Aorta (tissue), 5 donors: Measurements from ENCODE around the gene NMS. TPM values are rescaled to one million over a fixed set of nuclear protein-coding genes. Genes with fewer than 3 reads are reported as not detected.
"Not testable (repeated sequence)": the region's sequence is repeated elsewhere in the genome, so short reads cannot be mapped to it uniquely, and the experiment has no call there.

Source experiments
- ATAC-seq: fragments of 200-7000 bp; cut with Tn5 transposase; one replicate; pipeline ENCODE4 v1.9.1; 2022; ENCODE audit warnings: moderate library complexity; ENCODE audit not compliant: low FRiP score
- DNase-seq, 2 donors: peaks; one replicate each; pipeline ENCODE4 v3.0.0-alpha.2; 2020
- H3K27ac ChIP-seq, 2 donors: one replicate each; pipeline ENCODE4 v1.5.1; 2013; ENCODE audit warnings: low read length in 2 of 2, mild to moderate bottlenecking in 2 of 2, moderate library complexity in 2 of 2, control low read depth in 1 of 2, inconsistent platforms in 1 of 2, low read depth in 1 of 2
- H3K27me3 ChIP-seq, 2 donors: one replicate each; pipeline ENCODE4 v1.6.1; 2013; ENCODE audit warnings: control low read depth in 1 of 2, low read length in 1 of 2, mild to moderate bottlenecking in 1 of 2, moderate library complexity in 1 of 2; ENCODE audit not compliant: insufficient read depth in 2 of 2, control insufficient read depth in 1 of 2
- H3K36me3 ChIP-seq, 2 donors: one replicate each; pipeline ENCODE4 v1.6.1; 2013; ENCODE audit warnings: control low read depth in 1 of 2, low read length in 1 of 2, mild to moderate bottlenecking in 1 of 2; ENCODE audit not compliant: insufficient read depth in 2 of 2, control insufficient read depth in 1 of 2
- H3K4me1 ChIP-seq, 2 donors: one replicate each; pipeline ENCODE4 v1.6.1; 2013; ENCODE audit warnings: low read length in 2 of 2, control low read depth in 1 of 2, mild to moderate bottlenecking in 1 of 2, moderate library complexity in 1 of 2; ENCODE audit not compliant: insufficient read depth in 2 of 2, control insufficient read depth in 1 of 2
- H3K4me3 ChIP-seq, 2 donors: one replicate each; pipeline ENCODE4 v1.5.1; 2013; ENCODE audit warnings: low read length in 2 of 2, control low read depth in 1 of 2, mild to moderate bottlenecking in 1 of 2
- H3K9me3 ChIP-seq: one replicate; pipeline ENCODE4 v1.6.1; 2013; ENCODE audit warnings: mild to moderate bottlenecking, low read length; ENCODE audit not compliant: control insufficient read depth
- WGBS, 2 donors: extraction: QIAGEN DNeasy Blood & Tissue Kit; methylation state at CpG; one replicate each; pipeline ENCODE4 v1.1.7; 2013; 5-methylcytosine and 5-hydroxymethylcytosine counted together
- intact Hi-C, 2 donors: fragments of 100-400 bp; cut with DNase I; formaldehyde crosslinking; loops; one replicate each; pipeline versions ENCODE4 v1.14.2 to v1.15.0; 2022
- polyA plus RNA-seq, 2 donors: library from polyadenylated mRNA; stranded (reverse); fragments of 200-250 nt; gene quantifications; one replicate each; pipeline ENCODE4 v1.2.3, GENCODE V29; 2013
- total RNA-seq, 2 donors: library from RNA; stranded (reverse); fragmentation: NEBNext Ultra II Directional; extraction: Animal tissue kit (Norgen Biotek cat#: 25700); gene quantifications; one replicate each; pipeline ENCODE4 v1.2.1, GENCODE V29; 2021
- donor health status: healthy with polysubstance abuse.
- donor health status: Bipolar disorder and iron deficiency.
- donor health status: DM: no; HTN: no; CAD: no.
- donor health status: DM: no; HTN: no; CAD: no.
- donor health status: DM: yes; HTN: yes; CAD: no.

Gene NMS
- total and polyA plus RNA-seq, 4 donors = not detected

DNA sequence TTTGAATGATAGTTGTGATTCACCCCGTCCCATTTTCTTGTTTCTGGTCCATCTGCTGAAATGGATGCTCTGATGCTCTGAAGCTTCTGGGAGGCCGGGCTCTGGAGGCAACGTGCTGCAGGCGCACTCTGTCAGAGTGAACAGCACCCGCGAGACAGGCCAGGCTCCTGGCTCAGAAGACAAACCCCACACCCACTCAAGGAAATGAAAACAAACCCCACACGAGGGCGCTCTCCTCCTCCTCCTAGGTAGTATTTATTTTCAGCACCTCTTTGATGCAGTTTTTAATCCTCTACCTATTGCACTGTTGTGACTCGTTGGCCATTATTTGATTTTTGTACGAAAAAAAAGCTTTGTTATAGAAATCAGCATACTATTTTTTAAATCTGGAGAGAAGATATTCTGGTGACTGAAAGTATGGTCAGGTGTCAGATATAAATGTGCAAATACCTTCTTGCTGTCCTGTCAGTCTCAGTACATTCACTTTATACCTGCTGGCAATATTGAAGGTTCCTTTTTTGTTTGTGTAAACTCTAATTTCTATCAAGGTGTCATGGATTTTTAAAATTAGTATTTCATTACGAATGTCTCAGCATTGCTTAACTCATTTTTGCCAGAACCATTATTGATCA is 42.5 kb upstream of the NMS start:
- ATAC-seq (no peak), DNase-seq (no peak)
- Histone ChIP-seq H3K4me3 (no peak overlapping the region), H3K9me3 (no peaks in the 10 kb centered on the region), H3K4me1 (no peaks in the 10 kb centered on the region), H3K27ac (no peak overlapping the region), H3K27me3 (no peaks in the 10 kb centered on the region), H3K36me3 (no peaks in the 10 kb centered on the region)
- intact Hi-C loops = loop anchor here in 1 of 2 donors (10.0 kb wide), 1 partner anchor 137 kb away; the partner anchor contains the start of gene PDCL3
- WGBS, 2 donors = 46 to 49% methylated on average over 11 of the region's 11 CpGs

DNA sequence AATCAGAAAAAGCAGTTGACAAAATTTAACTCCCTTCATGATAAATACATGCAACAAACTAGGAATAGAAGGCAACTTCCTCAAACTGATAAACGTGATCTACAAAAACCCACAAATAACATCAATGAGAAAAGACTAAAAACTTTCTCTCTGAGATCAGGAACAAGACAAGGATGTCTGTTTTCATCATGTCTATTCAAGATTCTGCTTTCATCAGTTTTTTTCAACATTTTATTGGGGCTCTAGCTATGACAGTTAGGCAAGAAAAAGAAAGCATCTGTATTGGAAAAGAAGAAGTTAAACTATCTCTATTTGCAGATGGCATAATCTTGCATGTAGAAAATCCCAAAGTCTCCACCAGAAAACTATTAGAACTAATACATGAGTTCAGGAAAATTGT is 40.6 kb upstream of the NMS start:
- intact Hi-C loops = loop anchor here in 1 of 2 donors (10.0 kb wide), 1 partner anchor 135 kb away; the partner anchor contains the start of gene PDCL3
- DNase-seq = no peak
- H3K4me1 ChIP-seq = no peaks in the 10 kb centered on the region
- ATAC-seq = no peak
- H3K4me3 ChIP-seq = no peak overlapping the region
- no peaks in the 10 kb centered on the region for H3K27me3 ChIP-seq
- WGBS, 2 donors = 74 to 80% methylated on average over 1 of the region's 1 CpG
- no peaks in the 10 kb centered on the region for H3K9me3 ChIP-seq
- H3K36me3 ChIP-seq = no peaks in the 10 kb centered on the region
- no peak overlapping the region for H3K27ac ChIP-seq

DNA sequence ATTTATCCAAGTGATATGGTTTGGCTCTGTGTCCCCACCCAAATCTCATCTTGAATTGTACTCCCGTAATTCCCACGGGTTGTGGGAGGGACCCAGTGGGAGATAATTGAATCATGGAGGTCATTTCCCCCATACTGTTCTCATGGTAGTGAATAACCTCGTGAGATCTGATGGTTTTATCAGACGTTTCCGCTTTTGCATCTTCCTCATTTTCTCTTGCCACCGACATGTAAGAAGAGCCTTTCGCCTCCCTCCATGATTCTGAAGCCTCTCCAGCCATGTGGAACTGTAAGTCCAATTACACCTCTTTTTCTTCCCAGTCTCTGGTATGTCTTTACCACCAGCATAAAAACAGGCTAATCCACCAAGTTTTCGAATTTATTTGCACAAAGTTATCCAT is 32.5 kb upstream of the NMS start:
- WGBS, 2 donors = 74 to 85% methylated on average over 8 of the region's 8 CpGs
- H3K36me3 ChIP-seq = no peaks in the 10 kb centered on the region

DNA sequence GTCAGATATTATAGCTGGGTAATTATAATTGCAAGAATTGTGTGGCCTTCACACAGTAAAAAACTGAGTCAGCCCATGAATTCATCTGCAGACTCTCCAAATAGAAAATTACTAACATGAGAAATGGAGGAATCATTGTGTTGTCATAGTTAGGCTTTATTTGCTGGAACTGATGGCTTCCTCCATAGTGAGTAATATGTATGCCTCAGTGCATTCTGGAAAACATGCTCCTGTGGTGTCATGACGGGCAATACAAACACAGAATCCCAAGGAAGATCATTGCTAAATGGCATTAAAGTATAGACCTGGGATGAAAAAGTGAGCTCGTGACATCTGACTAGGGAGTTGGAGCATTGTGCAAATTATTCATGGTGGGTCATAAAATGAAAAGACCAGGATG is 23.6 kb upstream of the NMS start:
- no peaks in the 10 kb centered on the region for H3K4me1 ChIP-seq
- no peak overlapping the region for H3K27ac ChIP-seq
- DNase-seq (no peak), ATAC-seq (no peak)
- no peak overlapping the region for H3K4me3 ChIP-seq
- no peaks in the 10 kb centered on the region for H3K27me3 ChIP-seq
- intact Hi-C loops = no loop called here
- WGBS, 2 donors = 65 to 75% methylated on average over 2 of the region's 2 CpGs
- no peaks in the 10 kb centered on the region for H3K9me3 ChIP-seq
- no peaks in the 10 kb centered on the region for H3K36me3 ChIP-seq

More for the DNA sequence above, 32.5 kb upstream of the NMS start:
- intact Hi-C loops = no loop called here
- H3K27me3 ChIP-seq = no peaks in the 10 kb centered on the region
- ATAC-seq (no peak), DNase-seq (no peak)
- H3K4me1 ChIP-seq = no peaks in the 10 kb centered on the region
- H3K27ac ChIP-seq = no peak overlapping the region
- no peak overlapping the region for H3K4me3 ChIP-seq
- H3K9me3 ChIP-seq = no peaks in the 10 kb centered on the region

DNA sequence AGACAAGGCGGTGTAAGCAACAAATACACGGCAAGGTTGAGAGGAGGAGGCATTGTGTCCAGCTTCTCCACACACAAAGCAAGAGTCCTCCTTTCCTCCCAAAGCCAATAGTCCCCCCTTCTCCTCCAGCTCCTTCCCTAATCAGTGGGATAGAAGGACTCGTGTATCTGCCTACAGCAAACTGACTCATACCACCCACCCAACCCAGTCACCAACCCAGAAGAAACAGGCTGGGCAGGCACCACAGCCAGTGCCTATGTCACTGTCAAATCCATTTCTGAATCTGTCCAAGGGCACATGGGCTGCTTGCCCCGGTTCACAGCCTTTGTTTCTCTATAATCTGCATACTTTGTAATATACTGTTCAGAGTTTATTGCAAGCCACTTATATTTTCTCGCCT is 19.2 kb upstream of the NMS start:
- ATAC-seq (no peak), DNase-seq (no peak)
- Histone ChIP-seq H3K4me1 (no peaks in the 10 kb centered on the region), H3K36me3 (no peaks in the 10 kb centered on the region), H3K9me3 (no peaks in the 10 kb centered on the region), H3K27ac (no peak overlapping the region), H3K27me3 (no peaks in the 10 kb centered on the region), H3K4me3 (no peak overlapping the region)
- intact Hi-C loops = no loop called here
- 72 to 73% methylated on average over 5 of the region's 5 CpGs for WGBS, 2 donors

DNA sequence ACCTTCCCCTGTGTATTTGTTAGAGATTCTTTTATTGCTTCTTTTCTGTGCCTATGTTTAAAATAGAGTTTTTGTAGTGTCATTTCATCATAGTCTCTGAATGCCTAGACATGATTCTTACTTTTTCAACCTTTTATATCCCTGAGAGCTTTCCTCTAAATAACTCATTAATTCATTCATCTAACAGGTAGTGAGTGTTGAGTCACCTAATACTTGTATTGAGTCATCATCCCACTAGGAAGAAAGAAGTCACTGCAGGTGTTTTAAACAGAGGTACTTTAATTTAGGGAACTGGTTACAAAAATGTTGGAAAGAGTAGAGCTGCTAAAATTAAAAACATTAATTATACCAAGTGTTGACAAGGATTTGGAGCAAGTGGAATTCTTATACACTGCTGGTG is 18.5 kb upstream of the NMS start:
- intact Hi-C loops = no loop called here
- no peak overlapping the region for H3K4me3 ChIP-seq
- H3K4me1 ChIP-seq = no peaks in the 10 kb centered on the region
- no peaks in the 10 kb centered on the region for H3K36me3 ChIP-seq
- H3K9me3 ChIP-seq = no peaks in the 10 kb centered on the region
- DNase-seq = no peak
- H3K27ac ChIP-seq = no peak overlapping the region
- H3K27me3 ChIP-seq = no peaks in the 10 kb centered on the region
- ATAC-seq = no peak

DNA sequence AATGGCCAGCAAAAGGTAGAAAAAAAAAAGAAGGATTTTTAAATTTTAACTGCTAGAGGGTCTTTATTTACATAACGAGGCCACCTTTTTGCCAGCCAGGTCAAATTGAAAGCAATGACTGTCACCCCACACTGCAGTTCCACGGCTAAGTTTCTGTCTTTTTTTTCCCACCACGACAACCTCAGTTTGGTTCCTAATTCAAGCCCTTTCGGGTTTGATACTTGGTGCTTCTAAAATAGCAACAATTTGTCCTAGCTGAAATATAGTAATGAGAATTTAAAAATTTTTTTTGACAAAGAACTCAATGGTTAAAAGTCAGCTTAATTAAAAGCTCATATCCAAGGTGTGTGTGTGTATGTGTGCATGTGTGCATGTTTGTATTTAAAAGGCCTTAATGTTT is 16.4 kb upstream of the NMS start:
- Histone ChIP-seq H3K9me3 (no peaks in the 10 kb centered on the region), H3K27me3 (no peaks in the 10 kb centered on the region), H3K4me1 (no peaks in the 10 kb centered on the region), H3K27ac (no peak overlapping the region), H3K4me3 (no peak overlapping the region), H3K36me3 (no peaks in the 10 kb centered on the region)
- DNase-seq (no peak), ATAC-seq (no peak)
- intact Hi-C loops = no loop called here
- 60 to 61% methylated on average over 4 of the region's 4 CpGs for WGBS, 2 donors

DNA sequence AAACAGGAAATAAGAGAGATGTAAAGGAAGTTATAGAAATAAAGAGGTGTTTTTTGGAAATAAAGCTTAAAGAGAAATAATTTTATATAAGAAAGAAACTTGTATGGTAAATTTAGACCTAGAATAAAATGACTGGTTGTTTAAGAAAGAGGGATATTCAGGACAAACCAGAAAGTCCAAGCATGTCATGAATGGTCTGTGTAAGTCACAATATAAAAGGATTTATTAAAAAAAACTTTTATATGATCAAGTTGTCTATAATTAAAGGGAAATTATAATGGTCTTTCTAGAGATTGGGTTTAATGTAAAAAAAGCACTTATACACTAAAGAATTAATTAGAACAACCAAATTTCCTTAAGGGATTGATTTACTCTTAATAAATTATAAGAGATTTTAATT is 13.9 kb upstream of the NMS start:
- H3K36me3 ChIP-seq, DNase-seq, H3K4me3 ChIP-seq, intact Hi-C loops, H3K9me3 ChIP-seq, H3K27me3 ChIP-seq, H3K4me1 ChIP-seq, ATAC-seq, H3K27ac ChIP-seq: not testable (repeated sequence)

DNA sequence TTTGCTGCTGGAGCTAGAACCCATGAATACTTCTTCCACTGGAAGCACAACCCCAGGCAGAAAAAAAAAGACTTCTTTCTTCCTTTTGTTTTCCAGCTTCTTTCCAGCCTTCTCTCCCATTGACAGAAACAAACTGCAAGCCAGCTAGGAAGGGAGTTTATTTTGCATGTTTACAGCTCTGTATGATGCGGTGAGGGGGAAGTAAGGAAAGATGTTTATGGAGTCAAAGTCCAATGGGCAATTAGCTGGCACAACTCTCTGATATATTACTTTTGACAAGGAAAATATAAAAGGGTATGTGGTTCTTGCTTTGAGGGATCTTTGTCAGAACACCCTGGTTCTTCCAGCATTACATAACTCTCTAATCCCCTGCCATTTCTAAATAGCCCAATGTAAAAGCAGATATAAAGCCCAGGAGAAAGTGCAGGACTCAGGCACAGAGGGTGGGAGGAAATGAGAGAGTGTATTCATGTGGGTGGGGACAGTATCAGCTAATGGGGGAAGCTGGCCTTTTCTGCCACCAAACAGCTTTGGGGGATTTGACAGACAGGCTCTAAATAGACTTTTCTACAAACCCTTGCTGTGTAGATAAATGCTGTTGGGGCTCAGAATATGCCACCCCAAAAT is 9.3 kb upstream of the NMS start:
- Histone ChIP-seq H3K4me3 (no peak overlapping the region), H3K36me3 (no peaks in the 10 kb centered on the region), H3K27ac (no peak overlapping the region), H3K4me1 (no peaks in the 10 kb centered on the region), H3K9me3 (no peaks in the 10 kb centered on the region), H3K27me3 (no peaks in the 10 kb centered on the region)
- intact Hi-C loops = no loop called here
- no peak for ATAC-seq
- no peak for DNase-seq
- WGBS, 2 donors = 81 to 82% methylated on average over 1 of the region's 1 CpG
